GM21381 (cell line): ENCODE data around the gene UNKL.

Experiments
- ATAC-seq: cut with Tn5 transposase; IDR thresholded peaks from one replicate; pipeline ENCODE4 v1.9.1; 2021; ENCODE audit warnings: mild to moderate bottlenecking, moderate library complexity; ENCODE audit not compliant: unreplicated experiment

UNKL gene

DNA sequence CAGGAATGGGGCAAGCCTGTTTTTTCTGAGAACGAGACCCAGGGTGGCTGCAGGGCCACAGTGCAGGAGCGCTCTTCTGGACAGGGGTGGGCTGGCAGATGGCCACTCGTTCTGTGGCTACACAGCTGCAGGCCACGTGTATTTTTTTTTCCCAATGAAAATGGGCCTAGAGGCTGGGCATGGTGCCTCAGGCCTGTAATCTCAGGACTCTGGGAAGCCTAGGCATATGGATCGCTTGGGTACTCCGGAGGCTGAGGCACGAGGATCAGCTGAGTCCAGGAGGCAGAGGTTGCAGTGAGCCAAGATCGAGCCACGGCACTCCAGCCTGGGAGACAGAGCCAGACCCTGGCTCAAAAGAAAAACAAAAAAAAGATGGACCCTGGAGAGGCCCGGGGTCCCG is 6.8 kb downstream of the UNKL start:
- ATAC-seq = peak; percentile 12

DNA sequence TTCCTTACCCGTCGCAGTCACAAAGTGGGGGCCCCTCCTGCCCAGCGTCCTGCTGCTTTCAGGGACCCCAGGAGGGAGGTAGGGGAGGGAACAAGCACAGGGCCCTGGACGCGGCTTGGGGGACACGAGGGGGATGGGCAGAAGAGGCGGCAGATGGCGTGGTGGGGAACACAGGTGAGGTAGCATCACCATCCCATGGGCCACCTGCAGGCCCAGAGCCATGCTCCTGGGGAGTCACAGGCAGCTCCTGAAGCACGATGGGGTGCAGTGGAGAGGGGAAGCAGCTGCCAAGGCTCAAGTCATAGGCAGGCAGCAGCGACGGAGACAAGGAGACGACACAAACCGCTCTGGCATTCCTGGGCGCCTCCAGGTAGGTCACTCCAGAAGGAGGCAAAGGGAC is 10.8 kb downstream of the UNKL start:
- no peak for ATAC-seq

DNA sequence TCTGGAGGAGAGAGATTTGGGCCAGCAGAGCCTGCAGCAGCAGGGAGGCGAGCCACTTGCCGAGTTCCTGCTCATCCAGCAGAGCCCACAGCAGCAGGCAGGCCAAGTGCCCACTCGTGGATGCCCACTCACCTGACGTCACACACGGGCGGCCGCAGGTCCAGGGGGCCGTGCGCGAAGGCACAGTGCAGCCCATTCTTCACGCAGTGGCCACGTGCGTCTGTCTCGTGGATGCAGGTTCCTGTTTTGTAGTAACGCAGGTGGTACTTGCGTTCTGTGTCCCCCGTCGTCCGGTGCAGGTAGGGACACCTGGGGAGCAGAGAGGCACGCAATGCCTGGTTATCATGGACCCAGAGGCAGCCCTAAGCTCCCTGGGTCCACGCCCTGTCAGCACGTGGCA is 11.5 kb downstream of the UNKL start:
- ATAC-seq = no peak

DNA sequence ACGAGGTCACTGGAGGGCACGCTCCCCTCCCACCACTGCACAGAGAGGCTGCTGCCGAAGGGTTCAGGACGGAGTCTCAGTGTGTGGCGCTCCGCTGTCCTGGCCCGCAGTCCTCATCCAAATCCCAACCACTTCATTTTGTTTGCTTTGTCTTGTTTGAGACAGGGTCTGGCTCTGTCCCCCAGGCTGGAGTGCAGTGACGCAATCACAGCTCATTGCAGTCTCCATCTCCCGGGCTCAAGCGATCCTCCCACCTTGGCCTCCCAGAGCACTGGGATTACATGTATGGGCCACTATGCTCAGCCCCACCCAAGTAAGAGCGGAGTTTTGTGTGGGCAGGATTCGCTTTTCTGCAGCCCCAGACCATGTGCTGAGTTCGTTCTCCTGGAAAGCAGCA is 12.7 kb downstream of the UNKL start:
- ATAC-seq = no peak

- no peak for ATAC-seq
These were observed 13.3 kb downstream of the UNKL start for GRCh38 chr16:1401061-1401757.

DNA sequence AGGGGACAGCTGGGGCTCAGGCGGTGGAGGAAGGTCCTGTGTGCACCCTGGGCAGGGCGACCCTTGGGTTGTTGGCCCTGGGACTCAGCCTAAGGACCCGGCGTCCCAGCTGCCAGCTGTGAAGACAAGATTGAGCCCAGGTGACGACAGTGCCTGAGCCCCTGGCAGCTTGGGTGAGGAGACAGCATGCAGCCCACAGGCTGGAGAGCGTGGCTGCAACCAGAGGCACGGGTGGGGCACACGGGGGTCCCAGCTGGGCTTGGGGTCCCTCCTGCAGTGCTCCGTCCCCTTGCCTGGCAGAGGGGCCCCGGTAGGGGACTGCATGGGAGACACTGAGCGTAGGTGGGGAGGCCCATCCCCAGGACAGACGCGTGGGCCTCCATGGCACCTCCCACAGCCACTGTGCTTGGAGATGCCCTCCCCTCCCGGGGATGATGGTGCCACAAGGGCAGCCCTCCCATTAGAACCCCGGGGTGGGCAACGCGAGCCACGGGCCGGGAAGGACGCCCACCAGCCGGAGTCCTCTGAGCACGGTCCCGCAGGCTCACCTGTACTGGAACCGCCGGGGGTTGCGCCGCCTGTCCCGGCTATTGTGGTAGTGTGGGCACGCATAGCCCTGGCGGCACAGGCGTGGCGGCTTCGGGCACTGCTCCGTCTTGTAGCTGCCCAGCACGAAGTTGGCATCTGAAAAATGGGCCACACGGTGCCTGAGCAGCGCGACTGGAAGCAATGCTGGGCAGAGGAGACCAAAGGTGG is 15.5 kb downstream of the UNKL start:
- no peak for ATAC-seq

- no peak for ATAC-seq
These were observed 16.2 kb downstream of the UNKL start for GRCh38 chr16:1398351-1398750.

DNA sequence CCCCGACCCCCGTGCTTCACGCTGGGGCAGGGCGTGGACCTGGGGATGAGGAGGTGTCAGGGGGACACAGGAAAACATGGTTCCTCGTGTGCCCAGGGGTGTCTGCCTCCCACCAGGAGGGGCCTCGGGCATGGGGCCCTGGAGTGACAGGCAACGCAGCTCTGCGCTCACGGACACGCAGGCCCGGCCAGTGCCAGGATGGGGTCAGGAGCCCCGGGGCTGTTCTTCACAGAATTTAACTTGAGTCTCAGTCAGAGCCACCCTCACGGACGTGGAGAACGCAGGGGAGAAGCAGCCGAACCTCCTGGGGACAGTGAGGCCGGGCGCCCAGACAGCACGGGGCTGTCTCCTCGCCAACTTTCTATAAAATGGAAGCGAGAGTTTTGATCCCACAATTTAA is 16.7 kb downstream of the UNKL start:
- ATAC-seq = no peak

- no peak for ATAC-seq
These were observed 19.0 kb downstream of the UNKL start for GRCh38 chr16:1395444-1396031.

DNA sequence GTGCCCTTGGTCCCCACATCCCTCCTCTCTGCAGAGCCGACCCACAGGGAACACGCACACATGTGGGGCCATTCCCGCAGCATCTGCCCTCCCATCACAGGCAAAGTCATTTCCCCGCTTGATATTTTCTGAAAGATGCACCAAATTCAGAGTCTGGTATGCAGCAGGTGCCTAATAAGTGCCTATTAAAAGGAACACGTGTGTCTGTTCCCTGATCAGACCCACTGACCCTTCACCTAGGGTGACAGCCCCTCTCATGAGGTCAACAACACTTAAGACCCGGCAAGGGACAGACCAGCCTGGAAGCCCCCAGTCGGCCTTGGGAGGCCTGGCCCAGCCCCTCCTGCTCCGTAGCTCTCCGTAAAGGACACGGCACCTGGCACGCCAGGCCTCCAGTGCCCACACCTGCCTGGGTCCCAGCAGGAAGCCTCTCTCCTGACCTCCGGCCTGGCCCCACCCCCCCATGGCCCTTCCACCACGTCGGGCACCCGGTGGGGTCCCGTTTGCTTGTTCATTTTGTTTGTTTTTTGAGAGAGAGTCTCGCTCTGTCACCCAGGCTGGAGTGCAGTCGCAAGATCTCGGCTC is 20.0 kb downstream of the UNKL start:
- no peak for ATAC-seq

- ATAC-seq = no peak
These were observed 20.8 kb downstream of the UNKL start for GRCh38 chr16:1393613-1394176.

DNA sequence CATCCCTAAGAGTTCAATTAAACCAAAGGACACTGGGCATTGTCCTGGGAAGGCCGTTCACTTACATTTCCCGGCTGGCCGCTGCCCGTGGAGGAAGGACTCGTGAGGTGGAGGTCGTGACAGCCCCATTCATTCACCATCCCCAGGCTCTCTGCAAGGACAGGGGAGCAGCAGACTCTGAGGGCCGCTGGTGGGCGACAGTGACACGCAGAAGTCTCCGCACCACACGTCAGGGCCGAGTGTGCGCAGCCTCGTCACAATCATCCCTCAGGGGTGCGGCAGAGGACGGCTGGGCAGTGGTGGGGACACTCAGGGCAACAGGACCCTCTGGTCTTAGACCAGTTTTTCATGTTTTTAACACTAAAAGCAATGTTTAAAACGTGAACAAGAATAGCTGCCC is 21.7 kb downstream of the UNKL start:
- ATAC-seq = no peak

DNA sequence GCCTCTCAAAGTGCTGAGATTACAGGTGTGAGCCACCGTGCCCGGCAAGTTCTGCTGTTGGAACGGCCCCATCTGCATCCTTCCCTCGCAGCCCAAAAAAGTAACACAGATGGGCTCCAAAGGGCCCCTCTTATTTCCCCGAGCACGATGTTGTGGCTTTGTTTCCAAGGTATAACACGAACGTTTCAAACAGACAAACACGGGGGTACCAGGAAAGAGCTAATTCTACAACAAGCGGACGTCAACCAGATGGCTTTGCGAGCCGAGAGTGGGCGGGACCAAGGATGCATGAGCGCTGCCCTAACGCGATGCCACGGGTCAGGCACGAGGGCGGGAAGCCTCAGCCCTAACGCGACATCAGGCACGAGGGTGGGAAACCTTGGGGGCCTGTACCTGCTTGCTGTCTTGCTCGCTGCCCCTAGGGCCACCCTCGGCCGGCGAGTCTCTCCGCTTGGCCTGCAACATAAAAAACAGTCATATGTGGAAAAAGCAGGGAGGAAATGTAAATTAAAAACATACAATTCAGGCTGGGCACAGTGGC is 24.2 kb downstream of the UNKL start:
- no peak for ATAC-seq

GRCh38 chr16:1389762-1390161 is 24.7 kb downstream of the UNKL start:
- ATAC-seq = no peak

GRCh38 chr16:1387331-1387730 is 27.2 kb downstream of the UNKL start:
- no peak for ATAC-seq

DNA sequence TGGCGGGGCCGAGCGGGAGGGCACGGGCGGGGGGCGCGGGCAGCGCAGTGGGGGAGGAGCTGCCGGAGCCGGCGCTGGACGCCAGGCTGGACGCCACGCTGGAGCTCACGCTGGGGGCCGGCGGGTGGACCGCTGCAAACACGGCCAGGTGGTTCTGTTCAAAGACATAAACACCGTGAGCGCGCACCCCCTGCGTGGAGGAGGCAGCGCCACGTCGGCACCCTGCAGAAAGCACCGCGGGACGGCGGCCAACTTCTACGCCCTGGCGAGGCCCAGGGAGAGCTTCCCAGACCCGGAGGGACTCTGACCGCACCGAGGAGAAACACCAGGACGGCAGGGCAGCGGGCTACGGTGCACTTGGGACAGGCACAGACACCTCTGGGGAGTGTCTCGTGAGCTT is 29.3 kb downstream of the UNKL start:
- ATAC-seq = no peak

DNA sequence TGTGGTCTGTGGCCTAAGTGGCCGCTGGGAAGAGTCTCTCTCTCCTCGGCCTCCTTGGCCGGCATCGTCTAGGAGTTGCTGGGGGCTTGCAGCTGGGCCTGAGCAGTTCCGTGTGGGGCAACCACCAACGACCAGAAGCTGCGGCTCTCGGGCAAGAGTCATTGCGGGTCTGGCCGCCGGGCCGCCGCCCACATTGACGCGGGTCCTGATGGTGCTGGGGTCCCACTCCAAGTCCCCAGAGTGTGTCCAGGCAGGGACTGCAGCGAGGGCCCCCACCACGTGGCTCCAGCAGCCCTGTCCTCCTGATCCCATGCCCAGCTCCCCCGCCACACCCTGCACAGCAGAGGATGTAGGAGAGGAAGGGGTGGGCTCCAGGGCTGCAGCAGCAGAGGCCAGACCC is 30.9 kb downstream of the UNKL start:
- no peak for ATAC-seq

DNA sequence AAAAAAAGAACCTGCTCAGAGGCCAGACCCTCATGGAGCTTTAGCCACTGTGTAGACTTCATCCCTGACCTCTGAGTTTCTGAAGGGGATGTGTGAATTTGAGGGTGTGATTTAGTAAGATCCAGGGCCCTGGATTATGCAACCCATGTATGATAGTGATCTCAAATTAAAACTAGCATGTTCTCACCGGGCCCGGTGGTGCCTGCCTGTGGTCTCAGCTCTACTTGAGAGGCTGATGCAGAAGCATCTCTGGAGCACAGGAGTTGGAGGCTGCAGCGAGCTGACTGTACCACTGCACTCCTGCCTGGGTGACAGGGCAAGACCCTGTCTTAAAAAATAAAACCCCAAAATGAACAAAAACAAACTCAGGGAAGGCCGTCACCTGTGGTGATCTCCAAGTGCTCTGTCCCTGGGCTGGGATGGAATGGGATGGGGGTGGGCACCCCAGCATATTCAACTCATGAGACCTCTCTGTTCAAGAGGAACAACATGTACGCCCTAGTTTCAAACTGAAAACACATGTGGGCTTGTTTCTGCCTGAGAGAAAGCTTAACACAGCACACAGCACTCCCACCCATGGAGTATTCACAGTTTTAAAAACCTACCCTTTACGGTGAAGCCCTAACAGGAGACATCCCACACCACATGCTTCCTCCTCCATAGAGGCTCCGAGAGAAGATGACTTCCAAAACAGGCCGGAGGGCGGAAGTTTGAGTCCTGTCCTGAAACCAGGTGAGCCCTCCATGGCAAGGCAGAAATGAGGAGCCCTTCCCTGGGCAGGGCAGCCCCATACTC is 32.7 kb downstream of the UNKL start:
- no peak for ATAC-seq

- no peak for ATAC-seq
These were observed 34.3 kb downstream of the UNKL start for GRCh38 chr16:1380195-1380594.

- peak; percentile 52 for ATAC-seq
These were observed 35.0 kb downstream of the UNKL start for GRCh38 chr16:1379304-1380076.
